Sciatic nerve (tissue), 2 donors: Measurements from ENCODE around the gene YIF1A. TPM values are rescaled to one million over a fixed set of nuclear protein-coding genes. Genes with fewer than 3 reads are reported as not detected.
A peak's percentile ranks its signal among the peaks of the same experiment; 100 is the strongest.
"Not testable (repeated sequence)": the region's sequence is repeated elsewhere in the genome, so short reads cannot be mapped to it uniquely, and the experiment has no call there.

Experiments
- ATAC-seq: fragments of 200-7000 bp; cut with Tn5 transposase; one replicate; pipeline ENCODE4 v1.9.1; 2020; ENCODE audit warnings: mild to moderate bottlenecking, moderate library complexity
- DNase-seq: peaks from one replicate; pipeline ENCODE4 v3.0.0-alpha.2; 2020; ENCODE audit warnings: low spot score
- intact Hi-C: fragments of 100-400 bp; cut with DNase I; formaldehyde crosslinking; loops from one replicate; pipeline ENCODE4 v1.14.2; 2022
- total RNA-seq: library from RNA; stranded (reverse); fragmentation: NEBNext Ultra II Directional; extraction: Animal tissue kit (Norgen Biotek cat#: 25700); gene quantifications from one replicate; pipeline ENCODE4 v1.2.1, GENCODE V29; 2021
- donor health status: DM: no; HTN: no; CAD: no.
- donor health status: DM: no; HTN: no; CAD: no.

YIF1A gene
- total RNA-seq, 1 donor from 2014 or later: 61.1 TPM

DNA sequence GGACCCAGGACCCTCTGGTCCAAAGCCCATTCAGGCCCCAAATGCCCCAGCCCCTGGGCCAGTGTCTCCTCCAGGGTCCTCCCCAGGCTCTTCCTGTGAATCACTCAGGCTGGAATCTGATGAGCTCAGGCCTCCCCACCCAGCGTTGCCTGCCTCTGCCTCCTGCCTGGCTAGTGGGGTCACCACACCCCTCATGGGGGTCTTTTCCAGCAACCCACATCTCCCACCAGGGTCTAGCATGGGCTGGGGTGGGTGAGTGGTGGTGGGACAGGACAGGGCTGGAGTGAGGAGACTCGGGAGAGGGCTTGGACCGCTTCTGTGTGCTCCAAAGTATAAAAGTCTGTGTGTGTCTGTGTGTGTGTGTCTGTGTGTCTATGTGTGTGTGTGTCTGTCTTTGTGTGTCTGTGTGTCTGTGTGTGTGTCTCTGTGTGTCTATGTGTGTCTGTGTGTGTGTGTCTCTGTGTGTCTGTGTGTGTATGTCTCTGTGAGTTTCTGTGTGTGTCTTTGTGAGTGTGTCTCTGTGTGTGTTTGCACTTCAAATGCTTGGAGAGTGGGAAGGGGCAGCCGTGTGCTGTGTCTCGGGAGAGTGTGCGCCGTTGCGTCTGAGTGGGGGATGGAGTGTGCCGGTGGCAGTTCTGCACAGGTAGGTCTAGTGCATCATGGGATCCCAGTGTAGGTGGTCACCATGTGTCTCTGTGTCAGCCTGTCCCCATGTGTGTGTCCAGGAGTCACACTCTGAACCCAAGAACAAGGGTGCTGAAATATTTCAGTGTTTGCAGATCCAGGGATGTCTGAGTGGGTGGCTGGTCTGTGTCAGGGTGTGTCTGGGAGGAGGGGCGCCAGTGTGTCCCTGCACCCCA, 38.5 kb upstream of the YIF1A start:
- ATAC-seq: peak; percentile 51
- no peak for DNase-seq
- intact Hi-C loops: no loop called here

GRCh38 chr11:66326261-66327111, 37.5 kb upstream of the YIF1A start:
- ATAC-seq (peak; percentile 38), DNase-seq (no peak)
- intact Hi-C loops: no loop called here

GRCh38 chr11:66325263-66325671, 36.3 kb upstream of the YIF1A start:
- intact Hi-C loops: no loop called here
- DNase-seq (no peak), ATAC-seq (no peak)

GRCh38 chr11:66324664-66325063, 35.7 kb upstream of the YIF1A start:
- no peak for DNase-seq
- ATAC-seq: no peak
- intact Hi-C loops: no loop called here

DNA sequence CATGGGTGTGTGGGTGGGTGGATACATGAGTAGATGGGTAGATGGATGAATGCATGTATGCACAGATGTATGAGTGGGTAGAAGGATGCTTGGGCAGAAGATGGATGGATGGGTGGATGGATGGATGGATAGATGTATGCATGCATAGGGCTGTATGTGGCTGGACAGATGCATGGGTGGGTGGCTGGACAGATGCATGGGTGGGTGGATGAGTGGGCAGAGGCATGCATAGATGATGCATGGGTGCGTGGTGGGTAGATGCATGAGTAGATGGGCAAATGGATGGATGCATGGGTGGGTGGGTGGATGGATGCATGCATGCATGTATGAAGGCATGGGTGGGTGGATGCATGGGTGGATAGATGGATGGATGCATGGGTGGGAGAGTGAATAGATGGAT, 34.7 kb upstream of the YIF1A start:
- intact Hi-C loops: no loop called here
- no peak for ATAC-seq
- no peak for DNase-seq

DNA sequence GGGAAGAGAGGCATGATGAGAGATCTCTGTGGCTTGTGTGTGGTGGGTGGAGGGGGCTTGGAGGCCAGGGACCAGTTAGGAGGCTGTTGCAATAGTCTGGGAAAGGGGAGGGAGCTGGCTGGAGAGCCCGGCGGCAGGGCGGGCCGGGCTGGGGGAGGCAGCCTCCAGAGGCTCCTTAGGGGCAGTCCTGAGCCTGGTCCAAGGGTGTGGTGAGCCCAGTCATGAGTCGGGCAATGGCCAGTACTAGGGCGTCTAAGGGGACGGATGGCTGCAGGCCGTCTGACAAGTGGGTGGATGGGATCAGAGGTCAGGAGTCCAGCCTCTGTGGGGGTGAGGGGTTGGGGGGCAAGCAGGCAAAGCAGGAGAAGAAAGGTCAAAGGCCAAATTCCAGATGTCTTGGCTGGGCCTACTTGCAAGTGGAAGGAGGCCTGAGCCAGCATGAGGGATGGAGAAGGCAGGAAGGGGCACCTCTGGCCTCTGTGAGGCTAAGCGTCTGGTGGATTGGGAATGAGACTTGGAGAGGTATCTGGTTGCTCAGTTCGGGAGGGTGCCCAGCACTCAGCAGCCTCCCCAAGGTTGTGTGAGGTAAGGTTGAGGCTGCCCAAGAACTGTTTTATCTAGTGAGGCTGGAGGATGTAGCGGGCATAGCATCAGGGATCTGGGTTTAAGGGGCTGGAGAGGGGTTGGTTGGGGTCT, 33.9 kb upstream of the YIF1A start:
- intact Hi-C loops: no loop called here
- DNase-seq: no peak
- ATAC-seq: peak; percentile 79

- ATAC-seq: no peak
- no peak for DNase-seq
These were observed 32.7 kb upstream of the YIF1A start for GRCh38 chr11:66321606-66322005.

DNA sequence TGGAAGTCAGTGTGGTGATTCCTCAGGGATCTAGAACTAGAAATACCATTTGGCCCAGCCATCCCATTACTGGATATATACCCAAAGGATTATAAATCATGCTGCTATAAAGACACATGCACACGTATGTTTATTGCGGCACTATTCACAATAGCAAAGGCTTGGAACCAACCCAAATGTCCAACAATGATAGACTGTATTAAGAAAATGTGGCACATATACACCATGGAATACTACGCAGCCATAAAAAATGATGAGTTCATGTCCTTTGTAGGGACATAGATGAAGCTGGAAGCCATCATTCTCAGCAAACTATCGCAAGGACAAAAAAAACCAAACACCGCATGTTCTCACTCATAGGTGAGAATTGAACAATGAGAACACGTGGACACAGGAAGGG, 31.8 kb upstream of the YIF1A start:
- DNase-seq, ATAC-seq, intact Hi-C loops: not testable (repeated sequence)

More at GRCh38 chr11:66321606-66322005, 32.7 kb upstream of the YIF1A start:
- intact Hi-C loops: no loop called here

DNA sequence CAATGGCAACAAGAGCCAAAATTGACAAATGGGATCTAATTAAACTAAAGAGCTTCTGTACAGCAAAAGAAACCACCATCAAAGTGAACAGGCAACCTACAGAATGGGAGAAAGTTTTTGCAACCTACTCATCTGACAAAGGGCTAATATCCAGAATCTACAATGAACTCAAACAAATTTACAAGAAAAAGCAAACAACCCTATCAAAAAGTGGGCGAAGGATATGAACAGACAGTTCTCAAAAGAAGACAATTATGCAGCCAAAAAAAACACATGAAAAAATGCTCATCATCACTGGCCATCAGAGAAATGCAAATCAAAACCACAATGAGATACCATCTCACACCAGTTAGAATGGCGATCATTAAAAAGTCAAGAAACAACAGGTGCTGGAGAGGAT, 31.3 kb upstream of the YIF1A start:
- ATAC-seq, intact Hi-C loops, DNase-seq: not testable (repeated sequence)

GRCh38 chr11:66318600-66318970, 29.6 kb upstream of the YIF1A start:
- ATAC-seq (no peak), DNase-seq (no peak)
- intact Hi-C loops: no loop called here

GRCh38 chr11:66317723-66318599, 29.0 kb upstream of the YIF1A start:
- ATAC-seq (peak; percentile 55), DNase-seq (no peak)
- intact Hi-C loops: no loop called here

DNA sequence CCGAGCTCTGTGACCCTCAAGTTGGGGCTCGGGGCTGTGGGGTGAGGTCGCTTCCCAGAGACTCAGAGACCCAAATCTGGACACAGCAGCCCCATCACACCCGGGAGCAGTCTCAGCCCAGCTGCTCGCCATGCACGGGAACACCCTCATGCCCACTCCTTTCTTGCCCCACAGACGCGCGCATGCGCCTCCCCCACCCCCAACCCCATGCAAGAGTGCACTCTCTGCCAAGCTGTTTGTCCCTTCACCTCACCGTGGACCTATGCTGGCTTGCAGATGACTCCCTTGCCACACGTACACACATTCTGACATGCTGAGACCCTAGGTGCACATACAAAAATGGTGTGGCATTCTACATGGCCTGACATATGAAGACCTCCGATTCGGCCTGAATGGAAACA, 28.4 kb upstream of the YIF1A start:
- intact Hi-C loops: no loop called here
- DNase-seq (peak; percentile 75), ATAC-seq (peak; percentile 33)

DNA sequence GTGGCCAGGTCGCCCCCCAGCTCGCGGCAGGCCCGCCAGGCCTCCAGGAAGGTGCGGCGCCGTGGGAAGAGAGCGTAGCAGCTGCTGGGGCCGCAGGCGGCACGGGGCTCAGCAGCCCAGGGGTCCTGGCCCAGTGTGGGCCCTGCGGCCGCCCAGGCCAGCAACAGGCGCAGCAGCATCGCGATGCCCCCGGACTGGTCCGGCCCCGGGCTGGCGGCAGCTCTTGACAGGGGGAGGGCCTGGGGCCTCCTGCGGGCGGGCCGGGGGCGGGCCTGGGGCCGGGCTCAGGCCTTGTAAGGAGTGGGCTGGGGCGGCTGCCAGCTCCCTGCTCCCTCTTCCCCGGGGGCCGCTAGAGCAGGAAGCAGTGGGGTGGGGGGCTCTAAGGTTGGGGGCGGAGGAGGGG, 27.9 kb upstream of the YIF1A start, which contains the start of gene CD248:
CD248 (minus strand) TSS at position 196 of the 403 bp plus-strand sequence; CDS start at position 179, 17 bp downstream.
- intact Hi-C loops: no loop called here
- ATAC-seq (peak; percentile 45), DNase-seq (peak; percentile 89)

GRCh38 chr11:66315921-66316811, 27.2 kb upstream of the YIF1A start:
- ATAC-seq (no peak), DNase-seq (no peak)
- intact Hi-C loops: no loop called here

DNA sequence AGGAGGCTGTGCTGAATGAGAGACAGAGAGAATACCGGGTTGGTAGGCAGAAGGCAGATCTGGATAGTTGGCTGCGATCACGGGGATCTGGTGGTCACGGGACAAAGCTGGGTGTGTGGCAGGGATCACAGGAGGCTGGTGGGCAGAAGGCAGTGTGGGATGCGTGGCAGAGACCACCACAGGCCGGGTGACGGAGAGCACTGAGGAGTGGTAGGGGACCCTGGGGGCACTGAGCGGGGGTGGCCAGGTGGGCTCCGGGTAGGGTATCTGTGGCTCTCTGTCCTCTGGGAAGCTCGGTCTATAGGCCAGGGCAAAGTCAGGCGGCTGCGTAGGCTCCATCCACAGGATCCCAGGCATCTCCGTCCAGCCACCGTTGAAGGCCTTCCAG, 26.5 kb upstream of the YIF1A start:
- DNase-seq: no peak
- intact Hi-C loops: no loop called here
- ATAC-seq: no peak

GRCh38 chr11:66314561-66315497, 25.9 kb upstream of the YIF1A start:
- intact Hi-C loops: no loop called here
- ATAC-seq (no peak), DNase-seq (no peak)

DNA sequence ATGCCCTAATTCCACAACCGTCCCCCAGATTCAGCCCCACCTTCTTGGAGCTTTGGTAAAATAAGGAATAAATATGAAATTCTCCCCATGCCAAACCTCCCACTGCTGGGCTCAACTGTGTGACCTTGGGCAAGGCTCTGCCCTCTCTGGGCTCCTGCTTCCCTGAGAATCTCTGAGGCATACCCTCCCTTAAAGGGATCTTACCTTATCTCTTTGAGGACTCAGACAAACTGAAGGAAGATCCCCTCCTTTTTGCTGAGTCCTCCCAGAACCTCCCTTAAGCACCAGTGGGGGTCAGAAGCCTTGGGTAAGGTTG, 25.2 kb upstream of the YIF1A start:
- ATAC-seq (no peak), DNase-seq (no peak)
- intact Hi-C loops: no loop called here
